22Rv1 (cell line): ENCODE measurements around the gene IGSF9B.

ENCODE experiments used
- ZFX ChIP-seq: fragments of 450-650 bp; IDR thresholded peaks from 2 replicates; pipeline ENCODE4 v1.6.1; 2017; ENCODE audit warnings: antibody characterized with exemption, borderline replicate concordance
- TF ChIP-seq, protein P1 (sequence below): fragments of 450-650 bp; IDR thresholded peaks from 2 replicates; pipeline ENCODE4 v1.5.1; 2017; ENCODE audit warnings: mild to moderate bottlenecking

GRCh38 chr11:133935551-133935910 lies 21.2 kb downstream of the IGSF9B start:
- TF ChIP-seq, protein P1, sequence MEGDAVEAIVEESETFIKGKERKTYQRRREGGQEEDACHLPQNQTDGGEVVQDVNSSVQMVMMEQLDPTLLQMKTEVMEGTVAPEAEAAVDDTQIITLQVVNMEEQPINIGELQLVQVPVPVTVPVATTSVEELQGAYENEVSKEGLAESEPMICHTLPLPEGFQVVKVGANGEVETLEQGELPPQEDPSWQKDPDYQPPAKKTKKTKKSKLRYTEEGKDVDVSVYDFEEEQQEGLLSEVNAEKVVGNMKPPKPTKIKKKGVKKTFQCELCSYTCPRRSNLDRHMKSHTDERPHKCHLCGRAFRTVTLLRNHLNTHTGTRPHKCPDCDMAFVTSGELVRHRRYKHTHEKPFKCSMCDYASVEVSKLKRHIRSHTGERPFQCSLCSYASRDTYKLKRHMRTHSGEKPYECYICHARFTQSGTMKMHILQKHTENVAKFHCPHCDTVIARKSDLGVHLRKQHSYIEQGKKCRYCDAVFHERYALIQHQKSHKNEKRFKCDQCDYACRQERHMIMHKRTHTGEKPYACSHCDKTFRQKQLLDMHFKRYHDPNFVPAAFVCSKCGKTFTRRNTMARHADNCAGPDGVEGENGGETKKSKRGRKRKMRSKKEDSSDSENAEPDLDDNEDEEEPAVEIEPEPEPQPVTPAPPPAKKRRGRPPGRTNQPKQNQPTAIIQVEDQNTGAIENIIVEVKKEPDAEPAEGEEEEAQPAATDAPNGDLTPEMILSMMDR: no peak
- no peak for TF ChIP-seq ZFX
